ENCODE results near the gene XRN2. TPM values are rescaled to one million over a fixed set of nuclear protein-coding genes. Genes with fewer than 3 reads are reported as not detected.

The XRN2 gene, protein sequence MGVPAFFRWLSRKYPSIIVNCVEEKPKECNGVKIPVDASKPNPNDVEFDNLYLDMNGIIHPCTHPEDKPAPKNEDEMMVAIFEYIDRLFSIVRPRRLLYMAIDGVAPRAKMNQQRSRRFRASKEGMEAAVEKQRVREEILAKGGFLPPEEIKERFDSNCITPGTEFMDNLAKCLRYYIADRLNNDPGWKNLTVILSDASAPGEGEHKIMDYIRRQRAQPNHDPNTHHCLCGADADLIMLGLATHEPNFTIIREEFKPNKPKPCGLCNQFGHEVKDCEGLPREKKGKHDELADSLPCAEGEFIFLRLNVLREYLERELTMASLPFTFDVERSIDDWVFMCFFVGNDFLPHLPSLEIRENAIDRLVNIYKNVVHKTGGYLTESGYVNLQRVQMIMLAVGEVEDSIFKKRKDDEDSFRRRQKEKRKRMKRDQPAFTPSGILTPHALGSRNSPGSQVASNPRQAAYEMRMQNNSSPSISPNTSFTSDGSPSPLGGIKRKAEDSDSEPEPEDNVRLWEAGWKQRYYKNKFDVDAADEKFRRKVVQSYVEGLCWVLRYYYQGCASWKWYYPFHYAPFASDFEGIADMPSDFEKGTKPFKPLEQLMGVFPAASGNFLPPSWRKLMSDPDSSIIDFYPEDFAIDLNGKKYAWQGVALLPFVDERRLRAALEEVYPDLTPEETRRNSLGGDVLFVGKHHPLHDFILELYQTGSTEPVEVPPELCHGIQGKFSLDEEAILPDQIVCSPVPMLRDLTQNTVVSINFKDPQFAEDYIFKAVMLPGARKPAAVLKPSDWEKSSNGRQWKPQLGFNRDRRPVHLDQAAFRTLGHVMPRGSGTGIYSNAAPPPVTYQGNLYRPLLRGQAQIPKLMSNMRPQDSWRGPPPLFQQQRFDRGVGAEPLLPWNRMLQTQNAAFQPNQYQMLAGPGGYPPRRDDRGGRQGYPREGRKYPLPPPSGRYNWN
- polyA plus RNA-seq (2013, experiment 1 of 2), result 105 TPM
- 103 TPM for polyA plus RNA-seq (2013, experiment 2 of 2)

DNA sequence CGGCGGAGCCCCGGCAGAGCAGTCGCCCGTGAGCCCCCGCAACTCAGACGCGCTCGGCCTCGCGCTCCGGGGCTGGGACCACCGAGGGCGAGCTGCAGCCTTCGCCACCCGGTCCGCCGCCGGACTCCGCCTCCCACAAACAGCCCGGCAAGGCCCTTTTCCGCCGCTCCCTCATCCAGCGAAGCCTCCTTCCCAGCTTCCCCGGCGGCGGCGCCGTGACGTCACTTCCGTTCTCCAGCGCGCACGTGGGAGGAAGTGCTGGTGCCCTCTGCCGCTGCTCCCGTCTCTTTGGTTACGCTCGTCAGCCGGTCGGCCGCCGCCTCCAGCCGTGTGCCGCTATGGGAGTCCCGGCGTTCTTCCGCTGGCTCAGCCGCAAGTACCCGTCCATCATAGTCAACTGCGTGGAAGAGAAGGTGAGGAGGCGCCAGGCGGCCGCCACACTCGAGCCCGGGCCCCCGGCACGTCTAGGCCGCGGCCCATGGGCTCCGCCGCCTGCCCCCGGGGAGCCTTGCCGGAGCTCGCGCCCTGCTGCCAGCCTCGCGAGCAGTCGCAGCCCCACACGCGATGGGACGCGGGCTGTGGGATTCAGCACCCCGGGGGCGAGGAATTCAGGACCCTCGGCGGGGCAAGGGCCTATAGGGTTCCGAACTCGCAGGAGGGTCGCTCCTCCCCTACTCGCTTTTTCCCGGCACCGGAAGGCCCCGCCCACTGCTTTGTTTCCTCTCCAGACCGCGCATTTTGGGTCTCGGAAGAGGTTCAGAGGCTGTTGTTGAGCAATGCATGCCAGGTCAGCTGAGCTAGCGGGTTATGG lies at the start of gene XRN2:
TSS of gene XRN2 (plus strand) at position 271 of the 811 bp plus-strand sequence. CDS start at position 339, 68 bp downstream.
- WGBS, 2 experiments (ENCODE audit: insufficient coverage in 2 of 2), result 0 to 1% methylated on average over 50 to 84 of the region's 87 CpGs
- H3K27ac ChIP-seq (ENCODE audit: low read depth, low read length, severe bottlenecking), result peak within 1 kb of the TSS; percentile 99
- peak within 1 kb of the TSS; percentile 85 for H3K4me3 ChIP-seq (ENCODE audit: extremely low read depth, insufficient read depth, low read length, poor library complexity, severe bottlenecking)
- peaks cover 18% of the 10 kb centered on the region for H3K36me3 ChIP-seq (ENCODE audit: control insufficient read depth, insufficient read depth, low read length)
- no peaks in the 10 kb centered on the region for H3K9me3 ChIP-seq (ENCODE audit: control insufficient read depth, low read length)
- H3K4me1 ChIP-seq (ENCODE audit: control insufficient read depth, insufficient read depth, low read length, poor library complexity, severe bottlenecking), result peaks cover 5% of the 10 kb centered on the region

DNA sequence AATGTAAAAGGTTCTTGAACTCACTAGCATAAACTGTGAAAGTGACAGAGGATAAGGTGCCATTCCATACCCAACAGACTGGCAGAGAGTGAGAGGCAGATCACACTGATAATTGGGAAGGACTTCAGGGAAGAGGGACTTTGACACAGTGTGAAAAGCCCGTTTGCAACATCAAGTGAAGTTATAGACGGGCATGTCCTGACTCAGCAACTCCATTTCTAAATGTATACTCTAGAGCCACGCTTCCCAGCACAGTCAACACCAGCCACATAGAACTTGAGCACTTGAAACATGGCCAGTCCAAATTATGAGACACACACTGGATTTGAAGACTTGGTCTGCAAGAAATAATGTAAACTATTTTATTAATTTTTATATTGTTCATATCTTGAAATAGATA lies 45.9 kb upstream of the XRN2 start:
- Histone ChIP-seq H3K9me3 (ENCODE audit: control insufficient read depth, low read length) (no peaks in the 10 kb centered on the region), H3K36me3 (ENCODE audit: control insufficient read depth, insufficient read depth, low read length) (no peaks in the 10 kb centered on the region), H3K4me3 (ENCODE audit: extremely low read depth, insufficient read depth, low read length, poor library complexity, severe bottlenecking) (no peak overlapping the region), H3K4me1 (ENCODE audit: control insufficient read depth, insufficient read depth, low read length, poor library complexity, severe bottlenecking) (no peaks in the 10 kb centered on the region), H3K27ac (ENCODE audit: low read depth, low read length, severe bottlenecking) (no peak overlapping the region)
- WGBS, 2 experiments (ENCODE audit: insufficient coverage in 2 of 2), result 91 to 92% methylated on average over 2 to 3 of the region's 3 CpGs

DNA sequence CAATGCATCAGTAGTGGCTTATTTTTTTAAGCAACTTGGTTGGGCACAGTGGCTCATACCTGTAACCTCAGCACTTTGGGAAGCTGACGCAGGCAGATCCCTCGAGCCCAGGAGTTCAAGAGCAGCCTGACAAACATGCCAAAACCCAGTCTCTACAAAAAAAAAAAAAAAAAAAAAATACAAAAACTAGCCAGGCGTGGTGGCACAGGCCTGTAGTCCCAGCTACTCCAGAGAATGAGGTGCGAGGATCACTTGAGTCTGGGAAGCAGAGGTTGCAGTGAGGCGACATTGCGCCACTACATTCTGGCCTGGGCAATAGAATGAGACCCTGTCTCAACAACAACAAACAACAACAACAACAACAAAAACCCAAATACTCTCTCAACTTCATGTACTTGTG lies 44.7 kb upstream of the XRN2 start:
- Histone ChIP-seq H3K4me3 (ENCODE audit: extremely low read depth, insufficient read depth, low read length, poor library complexity, severe bottlenecking) (no peak overlapping the region), H3K4me1 (ENCODE audit: control insufficient read depth, insufficient read depth, low read length, poor library complexity, severe bottlenecking) (no peaks in the 10 kb centered on the region), H3K36me3 (ENCODE audit: control insufficient read depth, insufficient read depth, low read length) (no peaks in the 10 kb centered on the region), H3K9me3 (ENCODE audit: control insufficient read depth, low read length) (no peaks in the 10 kb centered on the region), H3K27ac (ENCODE audit: low read depth, low read length, severe bottlenecking) (no peak overlapping the region)
- 80 to 100% methylated on average over 2 of the region's 6 CpGs for WGBS, 2 experiments (ENCODE audit: insufficient coverage in 2 of 2)

DNA sequence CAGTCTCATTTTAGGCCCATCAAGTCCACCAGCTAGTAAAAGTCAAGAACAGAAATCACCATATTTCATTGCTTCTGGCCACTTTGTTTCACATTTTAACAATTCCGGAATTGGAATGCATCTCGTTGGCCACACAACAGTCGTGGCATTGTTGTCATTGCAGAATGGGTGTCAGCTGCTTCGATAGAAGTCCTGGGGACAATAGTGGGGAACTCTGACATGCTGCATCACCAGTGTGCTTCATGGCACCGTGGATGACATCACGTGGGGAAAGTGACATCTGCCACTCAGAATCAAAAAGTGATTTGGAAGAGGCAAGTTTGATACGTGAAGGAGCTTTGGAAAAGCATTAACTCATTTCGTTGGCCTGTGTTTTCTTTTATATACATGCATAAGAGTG lies 43.8 kb upstream of the XRN2 start:
- no peaks in the 10 kb centered on the region for H3K36me3 ChIP-seq (ENCODE audit: control insufficient read depth, insufficient read depth, low read length)
- no peak overlapping the region for H3K4me3 ChIP-seq (ENCODE audit: extremely low read depth, insufficient read depth, low read length, poor library complexity, severe bottlenecking)
- no peak overlapping the region for H3K27ac ChIP-seq (ENCODE audit: low read depth, low read length, severe bottlenecking)
- H3K9me3 ChIP-seq (ENCODE audit: control insufficient read depth, low read length), result no peaks in the 10 kb centered on the region
- 91 to 95% methylated on average over 6 of the region's 8 CpGs for WGBS, 2 experiments (ENCODE audit: insufficient coverage in 2 of 2)
- no peaks in the 10 kb centered on the region for H3K4me1 ChIP-seq (ENCODE audit: control insufficient read depth, insufficient read depth, low read length, poor library complexity, severe bottlenecking)

DNA sequence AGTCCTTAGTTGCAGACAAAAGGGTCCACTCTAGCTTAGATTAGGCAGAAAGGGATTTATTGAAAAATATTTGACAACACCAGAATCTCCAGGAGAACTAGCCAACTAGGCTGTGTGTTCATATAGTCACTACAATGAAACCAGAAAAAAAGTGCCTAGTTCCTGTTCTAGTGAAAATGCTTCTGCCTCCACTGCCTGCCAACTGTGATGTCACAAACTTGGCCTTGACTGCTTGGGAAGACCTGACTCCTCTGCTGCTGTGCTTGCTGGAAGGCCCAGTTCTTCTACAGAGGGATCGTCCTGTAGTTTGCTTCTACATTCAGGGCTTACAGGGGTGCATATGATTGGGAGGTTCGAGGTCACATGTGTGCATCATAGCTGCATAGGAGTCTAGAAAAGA lies 40.3 kb upstream of the XRN2 start:
- Histone ChIP-seq H3K9me3 (ENCODE audit: control insufficient read depth, low read length) (no peaks in the 10 kb centered on the region), H3K4me3 (ENCODE audit: extremely low read depth, insufficient read depth, low read length, poor library complexity, severe bottlenecking) (no peak overlapping the region), H3K36me3 (ENCODE audit: control insufficient read depth, insufficient read depth, low read length) (no peaks in the 10 kb centered on the region), H3K27ac (ENCODE audit: low read depth, low read length, severe bottlenecking) (no peak overlapping the region), H3K4me1 (ENCODE audit: control insufficient read depth, insufficient read depth, low read length, poor library complexity, severe bottlenecking) (no peaks in the 10 kb centered on the region)
- 80 to 100% methylated on average over 1 of the region's 2 CpGs for WGBS, 2 experiments (ENCODE audit: insufficient coverage in 2 of 2)

DNA sequence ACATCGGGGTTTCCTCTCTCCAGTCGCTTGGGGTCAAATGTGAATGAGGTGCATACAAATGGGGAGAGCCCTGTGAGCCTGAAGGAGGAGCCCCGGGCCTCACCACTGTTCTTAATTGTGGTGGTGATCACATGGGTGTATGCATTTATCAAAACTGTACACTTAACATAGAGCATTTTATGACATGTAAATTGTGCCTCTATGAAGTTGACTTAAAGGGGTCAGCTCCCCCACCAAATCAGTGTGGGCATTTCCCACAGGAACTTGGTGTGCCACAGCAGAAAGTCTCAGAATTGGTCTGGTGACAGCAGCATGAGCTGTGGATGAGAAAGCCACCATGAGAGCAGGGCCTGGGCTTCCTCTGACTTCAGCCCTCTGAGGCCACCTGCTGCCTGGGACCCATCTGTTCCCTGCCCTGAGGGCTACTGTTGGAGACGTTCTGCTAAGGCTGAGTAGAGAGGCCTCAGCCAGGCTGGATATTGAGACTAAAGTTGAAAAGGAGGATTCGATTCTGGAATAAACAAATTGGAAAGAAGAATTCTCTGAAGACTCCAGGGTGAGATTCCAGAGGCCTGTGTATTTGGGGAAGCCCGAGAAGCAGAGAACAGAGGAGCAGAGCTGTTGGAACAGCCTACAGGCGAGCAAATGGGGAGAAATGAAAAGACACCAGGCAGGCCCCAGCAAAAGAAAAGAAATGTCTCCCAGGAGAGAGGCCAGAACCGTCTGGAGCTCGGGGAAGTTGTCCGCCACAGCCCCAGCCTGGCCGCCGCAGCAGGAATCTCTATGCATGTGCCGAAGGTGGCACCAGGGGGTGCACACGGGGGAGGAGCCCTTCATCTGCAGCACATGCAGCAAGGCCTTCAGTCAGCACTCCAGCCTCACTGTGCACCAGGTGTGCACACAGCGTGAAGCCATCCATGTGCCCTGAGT lies 37.6 kb upstream of the XRN2 start:
- no peak overlapping the region for H3K4me3 ChIP-seq (ENCODE audit: extremely low read depth, insufficient read depth, low read length, poor library complexity, severe bottlenecking)
- H3K27ac ChIP-seq (ENCODE audit: low read depth, low read length, severe bottlenecking), result no peak overlapping the region
- H3K4me1 ChIP-seq (ENCODE audit: control insufficient read depth, insufficient read depth, low read length, poor library complexity, severe bottlenecking), result no peaks in the 10 kb centered on the region
- no peaks in the 10 kb centered on the region for H3K9me3 ChIP-seq (ENCODE audit: control insufficient read depth, low read length)
- no peaks in the 10 kb centered on the region for H3K36me3 ChIP-seq (ENCODE audit: control insufficient read depth, insufficient read depth, low read length)
- 86 to 87% methylated on average over 12 of the region's 15 CpGs for WGBS, 2 experiments (ENCODE audit: insufficient coverage in 2 of 2)

DNA sequence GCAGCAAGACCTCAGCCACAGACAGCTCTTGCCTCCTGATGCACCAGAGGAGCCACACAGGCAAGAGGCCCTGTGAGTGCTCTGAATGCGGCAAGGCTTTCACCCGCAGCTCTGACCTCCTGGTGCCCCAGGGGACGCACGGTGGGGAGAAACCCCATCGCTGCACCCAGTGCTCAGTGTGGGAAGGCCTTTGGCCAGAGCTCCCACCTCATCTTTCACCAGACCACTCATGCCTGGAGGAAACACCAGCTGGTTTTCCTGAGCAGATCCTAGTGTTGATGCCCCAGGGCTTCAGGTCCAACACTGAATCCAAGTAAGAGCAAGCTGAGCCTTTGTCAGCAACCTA lies 37.0 kb upstream of the XRN2 start:
- Histone ChIP-seq H3K27ac (ENCODE audit: low read depth, low read length, severe bottlenecking) (no peak overlapping the region), H3K4me3 (ENCODE audit: extremely low read depth, insufficient read depth, low read length, poor library complexity, severe bottlenecking) (no peak overlapping the region), H3K36me3 (ENCODE audit: control insufficient read depth, insufficient read depth, low read length) (no peaks in the 10 kb centered on the region), H3K4me1 (ENCODE audit: control insufficient read depth, insufficient read depth, low read length, poor library complexity, severe bottlenecking) (no peaks in the 10 kb centered on the region), H3K9me3 (ENCODE audit: control insufficient read depth, low read length) (no peaks in the 10 kb centered on the region)
- 85 to 92% methylated on average over 4 to 5 of the region's 5 CpGs for whole genome bisulfite sequencing, 2 experiments (ENCODE audit: insufficient coverage in 2 of 2)

DNA sequence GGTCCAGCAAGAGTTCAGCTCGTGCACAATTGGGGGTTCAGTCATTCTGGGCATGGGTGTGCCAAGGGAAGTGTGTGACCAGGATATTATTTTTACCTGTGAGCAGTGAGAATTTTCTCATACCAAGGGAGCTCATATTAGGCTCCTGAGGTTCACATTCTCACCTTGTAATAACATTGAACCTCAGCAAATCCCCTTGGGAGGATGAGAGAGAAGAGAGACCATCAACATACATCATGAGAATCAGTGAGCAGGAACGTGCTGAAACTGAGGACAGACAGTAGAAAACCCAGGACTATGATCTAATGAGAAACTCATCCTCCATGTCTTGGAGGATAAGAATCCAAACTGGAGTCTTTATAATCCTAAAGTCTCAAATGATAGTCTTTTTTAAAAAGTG lies 33.4 kb upstream of the XRN2 start:
- WGBS, 2 experiments (ENCODE audit: insufficient coverage in 2 of 2), result 90 to 100% methylated on average over 1 to 2 of the region's 2 CpGs
- Histone ChIP-seq H3K4me1 (ENCODE audit: control insufficient read depth, insufficient read depth, low read length, poor library complexity, severe bottlenecking) (no peaks in the 10 kb centered on the region), H3K9me3 (ENCODE audit: control insufficient read depth, low read length) (no peaks in the 10 kb centered on the region), H3K4me3 (ENCODE audit: extremely low read depth, insufficient read depth, low read length, poor library complexity, severe bottlenecking) (no peak overlapping the region), H3K36me3 (ENCODE audit: control insufficient read depth, insufficient read depth, low read length) (no peaks in the 10 kb centered on the region), H3K27ac (ENCODE audit: low read depth, low read length, severe bottlenecking) (no peak overlapping the region)

DNA sequence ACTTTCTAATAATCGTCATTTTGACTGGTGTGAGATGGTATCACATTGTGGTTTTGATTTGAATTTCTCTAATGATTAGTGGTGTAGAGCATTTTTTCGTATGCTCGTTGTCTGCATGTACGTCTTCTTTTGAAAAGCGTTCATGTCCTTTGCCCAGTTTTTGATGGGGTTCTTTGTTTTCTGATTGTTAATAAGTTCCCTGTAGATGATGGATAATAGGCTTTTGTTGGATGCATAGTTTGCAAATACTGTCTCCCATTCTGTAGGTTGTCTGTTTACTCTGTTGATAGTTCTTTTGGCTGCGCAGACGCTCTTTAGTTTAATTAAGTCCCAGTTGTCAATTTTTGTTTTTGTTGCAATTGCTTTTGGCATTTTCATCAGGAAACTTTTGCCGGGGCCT lies 32.3 kb upstream of the XRN2 start:
- no peaks in the 10 kb centered on the region for H3K36me3 ChIP-seq (ENCODE audit: control insufficient read depth, insufficient read depth, low read length)
- H3K4me1 ChIP-seq (ENCODE audit: control insufficient read depth, insufficient read depth, low read length, poor library complexity, severe bottlenecking), result no peaks in the 10 kb centered on the region
- WGBS, 2 experiments (ENCODE audit: insufficient coverage in 2 of 2), result 87 to 89% methylated on average over 4 to 5 of the region's 8 CpGs
- H3K9me3 ChIP-seq (ENCODE audit: control insufficient read depth, low read length), result no peaks in the 10 kb centered on the region
- H3K4me3 ChIP-seq (ENCODE audit: extremely low read depth, insufficient read depth, low read length, poor library complexity, severe bottlenecking), result no peak overlapping the region
- no peak overlapping the region for H3K27ac ChIP-seq (ENCODE audit: low read depth, low read length, severe bottlenecking)

DNA sequence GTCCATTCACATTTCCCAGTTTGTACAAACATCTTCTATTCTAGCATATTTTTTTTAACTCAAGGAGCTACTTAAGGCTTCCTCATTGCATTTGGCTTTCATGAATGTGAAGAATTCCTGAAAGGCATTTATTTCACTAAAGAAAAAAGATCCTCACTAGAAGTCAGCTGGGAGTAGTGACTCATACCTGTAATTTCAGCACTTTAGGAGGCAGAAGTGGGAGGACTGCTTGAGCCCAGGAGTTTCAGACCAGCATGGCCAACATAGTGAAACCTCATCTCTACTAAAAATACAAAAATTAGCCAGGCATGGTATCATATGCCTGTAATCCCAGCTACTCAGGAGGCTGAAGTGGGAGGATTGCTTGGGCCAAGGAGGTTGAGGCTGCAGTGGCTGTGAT lies 30.9 kb upstream of the XRN2 start:
- Histone ChIP-seq H3K27ac (ENCODE audit: low read depth, low read length, severe bottlenecking) (no peak overlapping the region), H3K36me3 (ENCODE audit: control insufficient read depth, insufficient read depth, low read length) (no peaks in the 10 kb centered on the region), H3K9me3 (ENCODE audit: control insufficient read depth, low read length) (no peaks in the 10 kb centered on the region), H3K4me1 (ENCODE audit: control insufficient read depth, insufficient read depth, low read length, poor library complexity, severe bottlenecking) (no peaks in the 10 kb centered on the region), H3K4me3 (ENCODE audit: extremely low read depth, insufficient read depth, low read length, poor library complexity, severe bottlenecking) (no peak overlapping the region)

All from mesodermal cell (in vitro differentiated cells).